Measurements from ENCODE around the gene HSH2D. TPM values are rescaled to one million over a fixed set of nuclear protein-coding genes. Genes with fewer than 3 reads are reported as not detected.

The HSH2D gene
- total and polyA plus RNA-seq, 12 donors: 0.21 to 4.7 (median 0.97) TPM; not detected in 1

- intact Hi-C loops (cut with DNase I): no loop called here
- peaks cover 13 to 18% of the 10 kb centered on the region in 2 donors for H3K4me1 ChIP-seq (replicated peaks in 1 of 2)
- no peak for TF ChIP-seq CTCF (IDR thresholded peaks at IDR 0.05)
- TF ChIP-seq POLR2A (IDR thresholded peaks at IDR 0.05): no peak
- no peak for DNase-seq
- no peaks in the 10 kb centered on the region for H3K27me3 ChIP-seq
- H3K27ac ChIP-seq: no peak overlapping the region
- WGBS, 4 donors: 88 to 91% (median 90%) methylated on average over 9 to 10 of the region's 10 CpGs
- peaks cover 0 to 39% of the 10 kb centered on the region in 2 donors for H3K36me3 ChIP-seq (replicated peaks in 1 of 2)
- no peaks in the 10 kb centered on the region for H3K9me3 ChIP-seq (replicated peaks in 1 of 3)
- no peak overlapping the region for H3K4me3 ChIP-seq
Observed at GRCh38 chr19:16193466-16193865, 50.0 kb downstream of the HSH2D start.

GRCh38 chr19:16197188-16197621, 53.7 kb downstream of the HSH2D start:
- Histone ChIP-seq H3K36me3 (replicated peaks in 1 of 2) (peaks cover 0 to 11% of the 10 kb centered on the region in 2 donors), H3K27ac (peak overlapping the region; percentile 38 to 90 (median 69)), H3K4me3 (peak overlapping the region in 1 of 4 donors; percentile 76), H3K9me3 (replicated peaks in 1 of 3) (no peaks in the 10 kb centered on the region), H3K27me3 (no peaks in the 10 kb centered on the region), H3K4me1 (replicated peaks in 1 of 2) (peaks cover 21 to 37% of the 10 kb centered on the region in 2 donors)
- 14 to 41% (median 21%) methylated on average over 2 of the region's 2 CpGs for WGBS, 4 donors
- DNase-seq: peak in 2 of 7 donors; percentile 59 to 68
- TF ChIP-seq POLR2A (IDR thresholded peaks at IDR 0.05) (no peak), CTCF (IDR thresholded peaks at IDR 0.05) (no peak)
- intact Hi-C loops (cut with DNase I): no loop called here

- Histone ChIP-seq H3K27ac (peak within 1 kb of the TSS; percentile 58 to 90 (median 69)), H3K27me3 (no peaks in the 10 kb centered on the region), H3K4me1 (replicated peaks in 1 of 2) (peaks cover 21 to 37% of the 10 kb centered on the region in 2 donors), H3K36me3 (replicated peaks in 1 of 2) (peaks cover 0 to 12% of the 10 kb centered on the region in 2 donors), H3K9me3 (replicated peaks in 1 of 3) (no peaks in the 10 kb centered on the region), H3K4me3 (peak within 1 kb of the TSS; percentile 50 to 76 (median 68))
- WGBS, 4 donors: 0% methylated on average over 5 to 65 of the region's 65 CpGs
- peak; percentile 97 to 99 (median 98) for DNase-seq
- TF ChIP-seq CTCF (IDR thresholded peaks at IDR 0.05) (no peak), POLR2A (IDR thresholded peaks at IDR 0.05) (peak in 1 of 2 donors; percentile 37)
- intact Hi-C loops (cut with DNase I): no loop called here
Observed at GRCh38 chr19:16197622-16198369, 54.3 kb downstream of the HSH2D start, which contains the start of gene AP1M1. Gene AP1M1 (plus strand): TSS chr19:16197911. CDS start chr19:16198027, 116 bp downstream.

GRCh38 chr19:16198370-16198651, 54.8 kb downstream of the HSH2D start:
- Histone ChIP-seq H3K4me1 (replicated peaks in 1 of 2) (peaks cover 21 to 37% of the 10 kb centered on the region in 2 donors), H3K36me3 (replicated peaks in 1 of 2) (peaks cover 0 to 14% of the 10 kb centered on the region in 2 donors), H3K27me3 (no peaks in the 10 kb centered on the region), H3K4me3 (peak overlapping the region; percentile 50 to 76 (median 68)), H3K9me3 (replicated peaks in 1 of 3) (no peaks in the 10 kb centered on the region), H3K27ac (peak overlapping the region in 3 of 5 donors; percentile 69 to 90 (median 75))
- 0 to 1% (median 0%) methylated on average over 5 to 18 of the region's 18 CpGs for WGBS, 4 donors
- TF ChIP-seq POLR2A (IDR thresholded peaks at IDR 0.05): no peak
- TF ChIP-seq CTCF (IDR thresholded peaks at IDR 0.05): no peak
- intact Hi-C loops (cut with DNase I): no loop called here
- DNase-seq: no peak
